Brain pericyte (primary cell): ENCODE data around the gene MBOAT7.
A peak's percentile ranks its signal among the peaks of the same experiment; 100 is the strongest.

Experiments used
- DNase-seq: peaks from one replicate; pipeline ENCODE4 v3.0.0-alpha.2; 2012; ENCODE audit warnings: low read depth, low spot score

MBOAT7 gene

GRCh38 chr19:54145541-54146158 is 43.7 kb downstream of the MBOAT7 start:
- no peak for DNase-seq

- no peak for DNase-seq
These were observed 47.1 kb downstream of the MBOAT7 start for GRCh38 chr19:54142166-54142780.

GRCh38 chr19:54141356-54141755 is 48.0 kb downstream of the MBOAT7 start:
- DNase-seq, result no peak

- no peak for DNase-seq
These were observed 50.7 kb downstream of the MBOAT7 start for GRCh38 chr19:54138489-54139256.

GRCh38 chr19:54137699-54138488 is 51.5 kb downstream of the MBOAT7 start, which contains the start of gene CNOT3:
CNOT3 (plus strand) TSS chr19:54137762; CDS start chr19:54142979, 5,217 bp downstream.
- DNase-seq, result no peak

GRCh38 chr19:54136864-54137698 is 52.3 kb downstream of the MBOAT7 start:
- peak; percentile 100 for DNase-seq

- DNase-seq, result no peak
These were observed 53.1 kb downstream of the MBOAT7 start for GRCh38 chr19:54136086-54136863.

- DNase-seq, result no peak
These were observed 55.3 kb downstream of the MBOAT7 start for GRCh38 chr19:54133957-54134590.

- DNase-seq, result no peak
These were observed 55.9 kb downstream of the MBOAT7 start for GRCh38 chr19:54133312-54133956.

GRCh38 chr19:54129617-54129996 is 59.8 kb downstream of the MBOAT7 start:
- DNase-seq, result no peak

- no peak for DNase-seq
These were observed 60.4 kb downstream of the MBOAT7 start for GRCh38 chr19:54128796-54129616.

GRCh38 chr19:54128441-54128725 is 61.0 kb downstream of the MBOAT7 start:
- DNase-seq, result no peak

GRCh38 chr19:54127688-54128440 is 61.5 kb downstream of the MBOAT7 start:
- DNase-seq, result no peak

- DNase-seq, result no peak
These were observed 63.7 kb downstream of the MBOAT7 start for GRCh38 chr19:54125713-54126112.

GRCh38 chr19:54124393-54124792 is 65.0 kb downstream of the MBOAT7 start:
- DNase-seq, result no peak

GRCh38 chr19:54123682-54124081 is 65.7 kb downstream of the MBOAT7 start:
- DNase-seq, result no peak
